ENCODE data around the gene NUP62.

NUP62 gene

GRCh38 chr19:49896863-49897621 lies 32.3 kb downstream of the NUP62 start, which contains the start of gene IL4I1:
TSS of gene IL4I1 (minus strand) at chr19:49896887. CDS start at chr19:49896160, 727 bp downstream.
- TF ChIP-seq CTCF (conservative IDR thresholded peaks at IDR 0.05; ENCODE audit: control insufficient read depth, insufficient read depth, low read depth, low read length) = no peak
- no peak within 1 kb of the TSS for H3K4me3 ChIP-seq (ENCODE audit: control insufficient read depth, low read depth, low read length)
- DNase-seq (ENCODE audit: low read depth) = no peak

GRCh38 chr19:49895566-49896297 lies 33.6 kb downstream of the NUP62 start:
- TF ChIP-seq CTCF (conservative IDR thresholded peaks at IDR 0.05; ENCODE audit: control insufficient read depth, insufficient read depth, low read depth, low read length) = no peak
- DNase-seq (ENCODE audit: low read depth) = no peak
- no peak overlapping the region for H3K4me3 ChIP-seq (ENCODE audit: control insufficient read depth, low read depth, low read length)

DNA sequence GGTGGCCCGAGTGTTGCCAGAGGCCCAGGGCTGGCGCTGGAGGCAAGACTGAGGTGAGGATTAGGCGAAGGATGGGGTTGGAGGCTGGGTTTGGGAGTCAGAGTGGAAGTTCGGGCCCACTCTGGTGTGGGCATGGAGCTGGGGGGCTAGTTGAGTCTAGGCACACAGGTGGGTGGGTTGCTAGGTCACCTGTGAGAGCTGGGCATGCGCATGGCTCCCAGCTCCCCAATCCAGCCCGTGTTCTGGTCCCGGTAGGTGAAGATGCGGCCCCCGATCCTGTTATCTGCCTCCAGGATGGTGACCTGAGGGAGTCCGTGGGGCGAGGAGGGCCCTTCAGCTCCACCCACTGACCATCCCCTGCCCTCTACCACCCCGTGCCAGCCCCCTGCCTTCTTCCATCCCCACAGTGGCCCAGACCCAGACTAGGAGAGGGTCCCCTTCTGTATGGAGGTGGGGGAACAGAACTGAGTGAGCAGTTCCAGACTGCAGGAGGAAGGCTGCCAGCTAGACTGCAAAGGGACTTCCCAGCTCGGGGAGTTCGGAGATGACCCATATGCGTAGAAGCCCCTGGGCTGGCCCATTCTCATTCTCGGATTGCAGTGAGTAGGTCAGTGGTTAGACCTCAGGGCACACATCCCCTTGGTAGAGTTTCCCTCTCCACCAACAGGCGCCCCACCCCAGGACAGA lies 34.3 kb downstream of the NUP62 start:
- TF ChIP-seq CTCF (conservative IDR thresholded peaks at IDR 0.05; ENCODE audit: control insufficient read depth, insufficient read depth, low read depth, low read length) = no peak
- no peak overlapping the region for H3K4me3 ChIP-seq (ENCODE audit: control insufficient read depth, low read depth, low read length)
- no peak for DNase-seq (ENCODE audit: low read depth)

DNA sequence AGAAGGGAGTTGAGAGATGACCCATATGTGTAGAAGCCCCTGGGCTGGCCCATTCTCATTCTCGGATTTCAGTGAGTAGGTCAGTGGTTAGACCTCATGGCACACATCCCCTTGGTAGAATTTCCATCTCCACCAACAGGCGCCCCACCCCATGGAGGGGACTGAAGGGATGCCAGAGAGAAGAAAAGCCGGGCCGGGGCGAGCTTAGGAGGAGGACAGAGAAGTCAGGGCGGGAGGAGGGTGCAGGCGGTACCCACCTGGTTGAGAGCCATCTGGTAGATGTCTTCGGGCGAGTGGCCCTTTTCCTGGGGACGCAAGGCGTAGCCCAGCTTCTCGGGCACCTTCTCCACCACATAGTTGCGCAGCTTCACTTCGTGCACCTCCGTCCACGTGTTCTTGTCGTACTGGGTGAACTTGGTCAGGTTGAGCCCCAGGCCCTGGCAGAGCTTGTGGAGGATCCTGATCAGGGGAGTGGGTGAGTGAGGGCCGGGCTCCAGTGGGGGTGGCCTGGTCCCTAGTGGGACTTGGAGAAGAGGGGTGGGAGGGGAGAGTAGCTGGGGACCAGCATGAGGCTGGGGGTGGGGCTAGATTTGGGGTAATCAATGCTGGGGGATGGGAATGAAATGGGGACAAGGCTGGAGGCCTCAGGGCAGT lies 35.2 kb downstream of the NUP62 start:
- no peak for TF ChIP-seq CTCF (conservative IDR thresholded peaks at IDR 0.05; ENCODE audit: control insufficient read depth, insufficient read depth, low read depth, low read length)
- no peak overlapping the region for H3K4me3 ChIP-seq (ENCODE audit: control insufficient read depth, low read depth, low read length)
- no peak for DNase-seq (ENCODE audit: low read depth)

- no peak for TF ChIP-seq CTCF (conservative IDR thresholded peaks at IDR 0.05; ENCODE audit: control insufficient read depth, insufficient read depth, low read depth, low read length)
- no peak for DNase-seq (ENCODE audit: low read depth)
- no peak overlapping the region for H3K4me3 ChIP-seq (ENCODE audit: control insufficient read depth, low read depth, low read length)
Observed at GRCh38 chr19:49892716-49893115, 36.6 kb downstream of the NUP62 start.

DNA sequence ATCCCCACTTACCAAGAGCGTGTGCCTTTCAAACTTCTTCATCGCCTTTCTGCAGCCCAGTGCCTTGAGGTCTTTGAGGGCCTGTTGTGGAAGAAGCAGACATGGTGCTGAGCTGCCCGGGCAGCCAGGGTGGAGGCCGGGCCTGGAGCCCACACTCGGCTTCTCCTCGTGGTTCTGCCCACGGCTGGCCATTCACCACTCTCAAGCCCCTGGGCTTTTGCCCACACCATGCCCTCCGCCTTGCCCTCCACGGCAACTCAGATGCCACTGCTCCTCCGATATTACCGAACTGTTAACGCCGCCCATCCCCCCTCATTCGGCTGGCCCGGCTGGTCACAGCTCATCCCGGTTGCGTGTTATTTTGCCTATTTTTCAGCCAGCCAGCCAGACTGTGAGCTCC lies 37.9 kb downstream of the NUP62 start:
- DNase-seq (ENCODE audit: low read depth) = no peak
- no peak for TF ChIP-seq CTCF (conservative IDR thresholded peaks at IDR 0.05; ENCODE audit: control insufficient read depth, insufficient read depth, low read depth, low read length)
- H3K4me3 ChIP-seq (ENCODE audit: control insufficient read depth, low read depth, low read length) = no peak overlapping the region
